Peyer's patch (tissue), 4 donors: ENCODE measurements around the gene TMTC2.

ENCODE experiments used
- POLR2A ChIP-seq, 2 donors: fragments of 450-650 bp; IDR thresholded peaks; one replicate each; pipeline ENCODE4 v1.5.1; 2017; ENCODE audit warnings: antibody characterized with exemption in 2 of 2, mild to moderate bottlenecking in 2 of 2, moderate library complexity in 2 of 2
- TF ChIP-seq, protein P1 (sequence below), 6 experiments: fragments of 450-650 bp in 4 of 6; fragments of 200-600 bp in 2 of 6; sonication (generic) in 1 of 6; IDR thresholded peaks; one replicate each; pipeline ENCODE4 v1.5.1; 2017 to 2019; ENCODE audit warnings: antibody characterized with exemption in 6 of 6, mild to moderate bottlenecking in 3 of 6, moderate library complexity in 1 of 6

DNA sequence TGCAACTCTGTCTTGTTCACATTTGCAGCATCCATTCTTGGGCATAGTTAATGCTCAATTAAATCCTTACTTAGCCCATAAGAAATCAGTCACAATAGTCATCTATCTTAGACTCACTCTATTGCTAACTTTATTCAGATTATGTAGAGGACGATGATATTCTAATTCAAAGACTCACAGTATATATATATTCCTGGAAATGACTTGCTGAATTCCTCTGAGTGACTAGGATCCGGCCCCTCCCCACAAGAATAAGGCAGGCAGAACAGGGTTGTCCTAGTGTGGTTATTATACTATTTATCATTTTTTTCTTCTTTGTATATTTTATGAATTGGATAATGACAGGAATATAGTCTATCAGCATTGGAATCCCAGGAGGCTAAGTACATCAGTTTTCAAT lies 275.1 kb downstream of the TMTC2 start:
- TF ChIP-seq, protein P1, sequence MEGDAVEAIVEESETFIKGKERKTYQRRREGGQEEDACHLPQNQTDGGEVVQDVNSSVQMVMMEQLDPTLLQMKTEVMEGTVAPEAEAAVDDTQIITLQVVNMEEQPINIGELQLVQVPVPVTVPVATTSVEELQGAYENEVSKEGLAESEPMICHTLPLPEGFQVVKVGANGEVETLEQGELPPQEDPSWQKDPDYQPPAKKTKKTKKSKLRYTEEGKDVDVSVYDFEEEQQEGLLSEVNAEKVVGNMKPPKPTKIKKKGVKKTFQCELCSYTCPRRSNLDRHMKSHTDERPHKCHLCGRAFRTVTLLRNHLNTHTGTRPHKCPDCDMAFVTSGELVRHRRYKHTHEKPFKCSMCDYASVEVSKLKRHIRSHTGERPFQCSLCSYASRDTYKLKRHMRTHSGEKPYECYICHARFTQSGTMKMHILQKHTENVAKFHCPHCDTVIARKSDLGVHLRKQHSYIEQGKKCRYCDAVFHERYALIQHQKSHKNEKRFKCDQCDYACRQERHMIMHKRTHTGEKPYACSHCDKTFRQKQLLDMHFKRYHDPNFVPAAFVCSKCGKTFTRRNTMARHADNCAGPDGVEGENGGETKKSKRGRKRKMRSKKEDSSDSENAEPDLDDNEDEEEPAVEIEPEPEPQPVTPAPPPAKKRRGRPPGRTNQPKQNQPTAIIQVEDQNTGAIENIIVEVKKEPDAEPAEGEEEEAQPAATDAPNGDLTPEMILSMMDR (IDR thresholded peaks at IDR 0.05): no peak
- no peak for TF ChIP-seq POLR2A (IDR thresholded peaks at IDR 0.05)
